ENCODE data around the gene APOB. TPM values are rescaled to one million over a fixed set of nuclear protein-coding genes. Genes with fewer than 3 reads are reported as not detected.

APOB gene
- total RNA-seq, 1 donor from 2014 or later = 0.13 TPM

DNA sequence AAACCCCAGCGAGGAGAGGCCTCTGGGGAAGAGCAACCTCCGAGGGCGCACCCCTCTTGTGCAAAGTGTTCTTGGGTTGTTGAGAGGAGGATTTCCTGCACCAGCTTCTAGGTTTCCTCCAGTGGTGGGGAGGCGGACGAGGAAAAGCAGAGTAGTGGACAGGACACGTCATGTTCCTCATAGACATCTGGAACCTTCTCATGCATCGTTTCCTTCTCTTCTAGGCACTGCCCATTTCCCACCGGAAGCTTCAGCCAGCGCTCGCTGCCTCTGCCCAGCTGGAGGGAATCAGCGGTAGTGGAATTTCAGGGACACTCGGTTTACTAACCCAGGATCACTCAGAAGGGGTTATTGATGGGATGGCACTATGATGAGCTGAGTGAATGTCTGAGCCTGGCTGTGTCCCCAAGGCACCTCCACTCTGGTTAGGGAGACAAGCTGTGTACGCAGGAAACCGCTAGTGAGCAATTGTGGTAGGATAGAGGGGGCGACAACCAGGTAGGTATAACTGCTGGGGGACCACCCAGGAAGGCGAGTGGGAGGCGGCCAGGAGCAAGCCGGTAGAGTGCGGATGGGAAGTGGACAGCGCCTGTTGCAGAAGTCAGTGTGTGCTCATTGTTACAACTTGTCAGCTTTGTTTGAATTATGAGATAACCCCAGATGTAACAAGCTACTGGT, 960 bp upstream of the APOB start:
- Mint-ChIP-seq H3K27me3 (ENCODE audit: low read depth) (peaks cover 76% of the 10 kb centered on the region), H3K27ac (no peak overlapping the region), H3K9me3 (no peaks in the 10 kb centered on the region), H3K36me3 (no peaks in the 10 kb centered on the region), H3K4me1 (peaks cover 8% of the 10 kb centered on the region), H3K4me3 (no peak overlapping the region)
- no peak for DNase-seq (ENCODE audit: low spot score in 2 of 2, unreplicated experiment in 2 of 2)
- no peak for TF ChIP-seq CTCF (IDR thresholded peaks at IDR 0.05; ENCODE audit: unreplicated experiment)

GRCh38 chr2:21042958-21043743, 722 bp downstream of the APOB start:
- no peaks in the 10 kb centered on the region for H3K36me3 Mint-ChIP-seq
- H3K4me3 Mint-ChIP-seq = peak overlapping the region; percentile 58
- peaks cover 84% of the 10 kb centered on the region for H3K27me3 Mint-ChIP-seq (ENCODE audit: low read depth)
- peak; percentile 53 to 79 for DNase-seq (ENCODE audit: low spot score in 2 of 2, unreplicated experiment in 2 of 2)
- H3K9me3 Mint-ChIP-seq = no peaks in the 10 kb centered on the region
- no peak overlapping the region for H3K27ac Mint-ChIP-seq
- peaks cover 8% of the 10 kb centered on the region for H3K4me1 Mint-ChIP-seq
- peak; percentile 99 for TF ChIP-seq CTCF (IDR thresholded peaks at IDR 0.05; ENCODE audit: unreplicated experiment)

DNA sequence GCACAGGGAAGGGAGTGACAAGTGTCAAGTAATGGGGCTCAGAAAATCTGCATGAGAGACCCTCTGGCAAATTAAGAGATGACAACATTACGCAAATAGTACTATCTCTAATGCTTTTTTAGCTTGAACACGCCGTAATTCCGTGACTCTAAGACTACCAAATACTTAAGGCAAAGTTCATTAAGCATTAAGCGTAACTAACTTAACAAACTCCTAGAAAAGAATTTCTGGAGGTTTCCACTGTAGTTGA, 1.2 kb downstream of the APOB start:
- peaks cover 84% of the 10 kb centered on the region for H3K27me3 Mint-ChIP-seq (ENCODE audit: low read depth)
- H3K27ac Mint-ChIP-seq = no peak overlapping the region
- H3K9me3 Mint-ChIP-seq = no peaks in the 10 kb centered on the region
- no peak for DNase-seq (ENCODE audit: low spot score in 2 of 2, unreplicated experiment in 2 of 2)
- H3K36me3 Mint-ChIP-seq = no peaks in the 10 kb centered on the region
- H3K4me1 Mint-ChIP-seq = peaks cover 8% of the 10 kb centered on the region
- no peak overlapping the region for H3K4me3 Mint-ChIP-seq
- no peak for TF ChIP-seq CTCF (IDR thresholded peaks at IDR 0.05; ENCODE audit: unreplicated experiment)

- Mint-ChIP-seq H3K4me1 (peaks cover 7% of the 10 kb centered on the region), H3K4me3 (no peak overlapping the region), H3K9me3 (no peaks in the 10 kb centered on the region), H3K27ac (no peak overlapping the region), H3K27me3 (ENCODE audit: low read depth) (peaks cover 84% of the 10 kb centered on the region), H3K36me3 (no peaks in the 10 kb centered on the region)
- TF ChIP-seq CTCF (IDR thresholded peaks at IDR 0.05; ENCODE audit: unreplicated experiment) = no peak
- DNase-seq (ENCODE audit: low spot score in 2 of 2, unreplicated experiment in 2 of 2) = no peak
Observed at GRCh38 chr2:21041943-21042707, 1.7 kb downstream of the APOB start.

- TF ChIP-seq CTCF (IDR thresholded peaks at IDR 0.05; ENCODE audit: unreplicated experiment) = no peak
- peaks cover 85% of the 10 kb centered on the region for H3K27me3 Mint-ChIP-seq (ENCODE audit: low read depth)
- no peak overlapping the region for H3K27ac Mint-ChIP-seq
- no peak for DNase-seq (ENCODE audit: low spot score in 2 of 2, unreplicated experiment in 2 of 2)
- peaks cover 6% of the 10 kb centered on the region for H3K4me1 Mint-ChIP-seq
- no peaks in the 10 kb centered on the region for H3K9me3 Mint-ChIP-seq
- H3K36me3 Mint-ChIP-seq = no peaks in the 10 kb centered on the region
- H3K4me3 Mint-ChIP-seq = no peak overlapping the region
Observed at GRCh38 chr2:21041462-21041861, 2.4 kb downstream of the APOB start.
